Hippocampal formation (tissue), 2 donors: ENCODE results near the gene ALDOA.

ENCODE experiments used
- DNase-seq, 2 donors: peaks; one replicate each; lab custom pipeline; 2025; lab: John Stamatoyannopoulos, UW

ALDOA gene

DNA sequence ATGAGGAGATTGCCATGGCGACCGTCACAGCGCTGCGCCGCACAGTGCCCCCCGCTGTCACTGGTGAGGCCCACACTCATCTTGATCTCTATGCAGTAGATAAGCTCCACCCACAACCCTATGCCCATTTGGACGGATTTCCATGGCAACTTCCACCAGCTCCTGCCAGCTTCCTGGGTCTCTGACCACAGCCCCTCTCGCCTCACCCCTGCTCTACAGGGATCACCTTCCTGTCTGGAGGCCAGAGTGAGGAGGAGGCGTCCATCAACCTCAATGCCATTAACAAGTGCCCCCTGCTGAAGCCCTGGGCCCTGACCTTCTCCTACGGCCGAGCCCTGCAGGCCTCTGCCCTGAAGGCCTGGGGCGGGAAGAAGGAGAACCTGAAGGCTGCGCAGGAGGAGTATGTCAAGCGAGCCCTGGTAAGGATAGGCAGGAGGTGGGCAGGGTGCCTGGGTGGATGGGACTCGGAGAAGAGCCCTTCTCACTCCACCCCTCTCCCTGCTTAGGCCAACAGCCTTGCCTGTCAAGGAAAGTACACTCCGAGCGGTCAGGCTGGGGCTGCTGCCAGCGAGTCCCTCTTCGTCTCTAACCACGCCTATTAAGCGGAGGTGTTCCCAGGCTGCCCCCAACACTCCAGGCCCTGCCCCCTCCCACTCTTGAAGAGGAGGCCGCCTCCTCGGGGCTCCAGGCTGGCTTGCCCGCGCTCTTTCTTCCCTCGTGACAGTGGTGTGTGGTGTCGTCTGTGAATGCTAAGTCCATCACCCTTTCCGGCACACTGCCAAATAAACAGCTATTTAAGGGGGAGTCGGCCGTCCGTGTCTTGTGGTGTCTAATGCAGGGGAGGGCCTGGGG is 4.3 kb downstream of the ALDOA start:
- no peak for DNase-seq

DNA sequence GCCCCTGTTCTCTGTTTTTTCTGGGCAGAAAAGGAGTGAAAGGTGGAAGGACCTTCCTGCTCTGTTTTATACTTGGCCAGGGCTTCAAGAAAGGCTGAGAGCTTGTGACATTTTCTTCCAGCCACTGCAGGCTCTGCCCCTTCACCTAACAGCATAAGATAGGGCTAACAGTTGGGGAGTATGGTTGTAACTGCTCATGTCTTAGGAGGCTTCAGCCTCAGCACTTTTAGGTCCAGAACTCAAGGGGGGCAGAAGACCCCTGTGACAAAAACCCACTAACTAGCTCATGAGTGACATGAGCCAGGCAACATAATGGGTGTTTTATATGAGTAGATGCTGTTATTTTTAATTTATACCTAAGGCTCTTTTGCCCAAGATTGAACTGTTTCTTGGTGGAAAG is 4.9 kb downstream of the ALDOA start:
- no peak for DNase-seq

DNA sequence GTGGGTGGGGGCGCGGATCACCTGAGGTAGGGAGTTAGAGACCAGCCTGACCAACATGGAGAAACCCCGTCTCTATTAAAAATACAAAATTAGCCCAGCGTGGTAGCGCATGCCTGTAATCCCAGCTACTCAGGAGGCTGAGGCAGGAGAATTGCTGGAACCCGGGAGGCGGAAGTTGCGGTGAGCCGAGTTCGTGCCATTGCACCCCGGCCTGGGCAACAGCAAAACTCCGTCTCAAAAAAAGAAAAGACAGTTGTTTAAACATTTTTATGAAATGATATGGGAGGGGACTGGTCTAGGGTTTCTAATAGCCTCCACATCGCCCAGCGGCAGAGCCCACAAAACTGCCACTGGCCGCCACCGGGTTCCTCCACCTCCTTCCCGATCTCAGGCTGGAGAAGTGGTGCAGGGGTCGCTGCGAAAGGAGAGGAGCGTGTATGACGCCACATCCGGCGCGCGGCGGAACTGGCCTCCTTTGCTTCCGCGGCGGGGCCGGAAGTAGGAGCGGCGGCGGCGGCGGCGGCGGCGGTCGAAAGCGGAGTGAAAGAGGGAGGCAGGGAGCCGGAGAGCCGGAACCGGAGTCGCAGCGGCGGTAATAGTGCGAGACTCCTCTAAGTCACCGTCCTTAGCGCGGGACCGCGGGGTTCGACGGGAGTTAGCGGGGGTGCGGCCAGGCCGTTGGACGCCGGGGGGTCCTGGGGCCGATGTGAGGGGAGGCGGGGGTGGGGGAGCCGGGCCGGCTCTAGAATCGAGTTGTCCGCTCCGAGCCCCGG is 10.1 kb downstream of the ALDOA start, which contains the start of gene PPP4C:
Gene PPP4C (plus strand): TSS at position 492 of the 773 bp plus-strand sequence. CDS start 384 bp downstream, outside the sequence.
- DNase-seq, result peak; percentile 75 to 80

DNA sequence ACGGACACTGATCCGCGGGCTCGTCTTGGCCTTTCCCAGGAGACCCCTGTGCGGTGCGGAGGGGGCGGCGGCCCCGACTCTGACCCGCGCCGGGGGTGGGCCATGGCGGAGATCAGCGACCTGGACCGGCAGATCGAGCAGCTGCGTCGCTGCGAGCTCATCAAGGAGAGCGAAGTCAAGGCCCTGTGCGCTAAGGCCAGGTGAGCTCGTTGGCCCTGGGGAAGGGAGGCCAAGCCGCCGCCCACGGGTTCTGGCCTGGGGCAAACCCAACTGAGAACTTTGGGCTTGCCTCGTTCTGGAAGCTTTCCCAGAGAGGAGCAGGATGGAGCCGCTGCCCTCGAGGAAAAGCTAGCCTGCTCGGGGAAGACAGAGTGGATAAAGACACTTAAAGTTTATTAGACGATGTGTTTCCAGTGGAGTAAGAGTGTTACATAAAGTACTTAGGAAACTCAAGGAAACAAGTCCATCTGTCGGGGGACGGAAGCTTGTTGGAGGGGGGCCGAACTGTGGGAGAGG is 10.8 kb downstream of the ALDOA start:
- no peak for DNase-seq

DNA sequence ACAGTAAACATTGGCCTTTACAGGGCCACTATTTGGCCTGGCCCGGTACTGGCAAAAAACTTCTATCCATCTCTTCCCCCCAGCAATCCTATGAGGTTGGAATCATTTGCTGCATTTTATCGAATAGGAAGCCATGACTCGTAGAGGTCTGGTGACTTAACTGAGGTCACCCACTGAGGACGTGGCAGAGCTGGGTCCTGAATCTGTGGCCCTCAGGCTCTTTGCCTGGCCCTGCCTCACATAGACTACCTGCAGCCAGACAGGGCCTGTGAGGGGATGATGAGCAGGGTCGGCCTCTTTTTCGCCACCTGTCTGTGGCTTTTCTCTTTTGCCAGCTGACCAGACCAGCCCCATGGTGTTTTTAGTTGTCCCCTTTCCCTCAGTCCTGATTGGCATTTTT is 12.1 kb downstream of the ALDOA start:
- no peak for DNase-seq

DNA sequence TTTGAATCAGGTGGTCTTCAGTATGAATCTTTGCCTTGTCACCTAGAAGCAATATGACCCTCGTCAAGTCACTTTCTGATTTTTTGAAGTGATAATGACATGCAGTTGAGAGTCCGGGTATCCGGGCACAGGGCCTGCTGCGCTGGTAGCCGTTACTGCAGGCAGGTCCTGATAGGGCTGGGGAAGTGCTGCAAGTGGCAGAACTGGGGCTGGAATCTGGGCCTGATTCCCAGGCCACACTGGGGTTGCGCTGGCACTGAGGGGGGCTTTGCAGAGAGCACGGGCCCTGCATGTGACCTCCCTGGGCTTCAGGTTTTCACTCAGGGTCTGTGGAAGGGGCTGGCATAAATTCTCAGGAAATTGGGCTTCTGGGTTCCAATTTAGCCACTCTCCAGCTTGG is 13.2 kb downstream of the ALDOA start:
- DNase-seq, result no peak

DNA sequence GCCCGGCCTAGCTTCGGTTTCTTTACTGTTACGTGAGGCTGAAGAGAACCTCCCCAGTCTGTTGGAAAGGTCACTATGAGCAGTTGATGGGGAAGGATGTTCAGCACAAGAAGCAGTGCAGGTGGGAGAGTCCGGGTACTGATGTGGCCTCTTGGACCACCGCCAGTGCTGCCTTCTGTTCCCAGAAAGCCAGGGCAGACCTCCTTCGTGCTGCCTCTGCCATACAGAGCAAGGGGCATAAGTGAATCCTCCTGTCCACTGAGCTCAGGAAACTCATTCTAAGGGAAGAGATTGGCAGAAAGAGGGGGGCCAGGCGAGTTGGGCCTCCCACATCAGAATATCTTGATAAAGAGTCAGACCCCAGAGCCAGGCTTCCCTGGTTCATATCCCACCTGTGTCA is 13.9 kb downstream of the ALDOA start:
- DNase-seq, result no peak

DNA sequence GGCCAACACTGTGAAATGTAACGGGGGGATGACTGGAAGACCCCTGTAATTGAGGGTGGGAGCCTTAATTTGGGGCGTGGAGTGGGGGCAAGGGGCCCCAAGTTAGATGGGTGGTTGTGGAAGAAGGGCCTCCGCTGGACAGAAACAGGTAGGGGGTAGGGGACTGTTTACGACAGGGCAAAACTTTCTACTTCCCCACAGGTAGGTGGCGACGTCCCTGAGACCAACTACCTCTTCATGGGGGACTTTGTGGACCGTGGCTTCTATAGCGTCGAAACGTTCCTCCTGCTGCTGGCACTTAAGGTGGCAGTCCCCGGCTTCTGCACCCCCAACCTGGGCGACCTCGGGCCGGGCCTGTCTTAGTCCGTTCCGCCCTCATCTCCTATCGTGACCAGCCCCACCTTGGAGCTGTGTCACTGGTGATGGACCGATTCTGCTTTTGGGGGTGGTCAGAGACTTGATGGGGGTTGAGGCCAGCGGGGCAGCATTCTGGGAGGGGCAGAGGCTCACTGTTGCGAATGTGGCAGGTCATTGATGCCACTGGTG is 17.1 kb downstream of the ALDOA start:
- no peak for DNase-seq

DNA sequence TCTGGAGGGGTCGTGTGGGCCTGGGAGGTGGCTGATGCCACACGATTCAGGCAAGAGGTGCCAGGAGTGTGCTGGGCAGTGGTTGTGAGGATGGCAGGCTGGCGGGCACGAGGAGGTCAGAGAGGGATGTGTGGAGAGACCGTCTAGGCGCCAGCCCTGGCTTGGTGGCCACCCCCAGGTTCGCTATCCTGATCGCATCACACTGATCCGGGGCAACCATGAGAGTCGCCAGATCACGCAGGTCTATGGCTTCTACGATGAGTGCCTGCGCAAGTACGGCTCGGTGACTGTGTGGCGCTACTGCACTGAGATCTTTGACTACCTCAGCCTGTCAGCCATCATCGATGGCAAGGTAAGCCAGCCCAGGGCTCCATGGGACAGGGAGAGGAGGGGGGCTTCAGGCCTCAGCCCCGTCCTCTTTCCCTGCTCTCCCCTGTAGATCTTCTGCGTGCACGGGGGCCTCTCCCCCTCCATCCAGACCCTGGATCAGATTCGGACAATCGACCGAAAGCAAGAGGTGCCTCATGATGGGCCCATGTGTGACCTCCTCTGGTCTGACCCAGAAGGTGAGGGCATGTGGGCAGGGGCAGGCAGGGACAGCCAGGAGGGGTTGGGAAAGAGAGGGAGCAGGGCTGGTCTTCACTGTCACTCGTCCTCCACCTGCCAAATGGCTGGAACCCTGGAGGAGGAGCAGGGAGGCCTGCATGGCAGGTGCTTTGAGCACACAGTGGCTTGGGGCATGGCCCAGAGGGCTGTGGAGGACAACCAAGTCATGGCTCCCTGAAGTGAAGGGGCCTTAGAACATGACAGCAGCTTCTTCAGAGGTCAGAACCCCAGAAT is 17.9 kb downstream of the ALDOA start:
- DNase-seq, result no peak

DNA sequence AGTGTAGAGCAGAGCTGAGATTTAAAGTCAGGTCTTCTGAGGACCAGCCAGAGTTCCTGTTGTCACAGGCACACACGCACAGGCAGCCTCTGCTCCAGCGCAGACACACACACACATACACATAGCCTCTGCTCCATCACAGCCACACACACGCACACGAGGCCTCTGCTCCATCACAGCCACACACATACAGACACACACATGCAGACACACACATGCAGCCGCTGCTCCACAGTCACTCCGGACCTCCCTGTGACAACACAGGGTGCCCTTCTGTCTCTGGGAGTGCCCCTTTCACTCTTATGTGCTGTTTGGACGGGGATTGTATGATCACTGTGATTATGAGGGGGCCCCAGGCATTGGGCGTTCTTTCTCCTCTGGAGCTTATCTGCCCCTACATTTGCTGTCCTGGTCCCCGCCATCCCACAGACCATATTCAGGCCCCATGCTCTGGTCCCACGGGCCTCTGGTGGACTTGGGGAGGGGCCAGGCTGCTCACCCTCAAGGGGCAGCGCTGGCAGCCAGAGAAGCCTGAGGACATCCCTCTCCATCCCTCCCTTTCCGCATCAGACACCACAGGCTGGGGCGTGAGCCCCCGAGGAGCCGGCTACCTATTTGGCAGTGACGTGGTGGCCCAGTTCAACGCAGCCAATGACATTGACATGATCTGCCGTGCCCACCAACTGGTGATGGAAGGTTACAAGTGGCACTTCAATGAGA is 18.7 kb downstream of the ALDOA start:
- DNase-seq, result no peak

DNA sequence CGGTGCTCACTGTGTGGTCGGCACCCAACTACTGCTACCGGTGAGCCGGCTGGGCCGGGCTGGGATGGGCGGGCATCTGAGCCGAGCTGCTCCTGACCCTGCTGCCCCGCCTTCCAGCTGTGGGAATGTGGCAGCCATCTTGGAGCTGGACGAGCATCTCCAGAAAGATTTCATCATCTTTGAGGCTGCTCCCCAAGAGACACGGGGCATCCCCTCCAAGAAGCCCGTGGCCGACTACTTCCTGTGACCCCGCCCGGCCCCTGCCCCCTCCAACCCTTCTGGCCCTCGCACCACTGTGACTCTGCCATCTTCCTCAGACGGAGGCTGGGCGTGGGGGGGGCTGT is 19.2 kb downstream of the ALDOA start:
- DNase-seq, result no peak

DNA sequence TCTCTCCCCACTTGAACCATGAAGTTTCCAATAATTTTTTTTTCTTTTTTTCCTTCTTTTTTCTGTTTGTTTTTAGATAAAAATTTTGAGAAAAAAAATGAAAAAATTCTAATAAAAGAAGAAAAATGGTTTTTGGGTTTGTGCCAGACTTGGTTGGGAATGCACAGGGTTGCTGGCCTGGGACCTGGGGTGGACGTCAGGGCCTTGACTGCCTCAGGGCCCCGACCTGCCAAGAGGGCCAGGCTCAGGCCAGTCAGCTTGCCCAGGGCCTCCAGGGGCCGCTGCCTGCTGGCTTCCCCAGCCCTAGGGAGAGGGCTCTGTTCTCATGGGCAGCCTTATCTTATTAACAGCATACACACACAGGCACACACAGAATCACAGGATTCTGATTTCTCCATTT is 19.7 kb downstream of the ALDOA start:
- DNase-seq, result no peak

DNA sequence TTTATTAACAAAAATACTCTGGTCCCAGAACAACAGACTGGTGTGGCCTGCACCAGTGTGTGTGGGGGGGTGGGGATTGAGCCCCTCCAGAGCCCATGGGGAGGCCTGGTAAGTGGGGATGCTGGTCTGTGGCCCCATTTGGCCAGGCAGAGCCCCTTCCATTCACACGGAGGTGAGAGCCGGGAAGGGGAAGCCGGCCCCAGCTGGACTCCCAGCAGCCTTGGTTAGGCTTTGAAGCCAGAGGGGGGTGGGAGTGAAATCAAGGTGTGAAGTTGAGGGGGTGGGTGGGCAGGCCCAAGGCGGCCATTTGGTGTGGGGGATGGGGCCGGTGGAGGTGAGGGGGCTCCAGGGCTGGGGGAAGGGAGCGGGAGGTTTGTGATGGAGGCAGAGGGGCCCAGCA is 20.3 kb downstream of the ALDOA start:
- DNase-seq, result no peak

DNA sequence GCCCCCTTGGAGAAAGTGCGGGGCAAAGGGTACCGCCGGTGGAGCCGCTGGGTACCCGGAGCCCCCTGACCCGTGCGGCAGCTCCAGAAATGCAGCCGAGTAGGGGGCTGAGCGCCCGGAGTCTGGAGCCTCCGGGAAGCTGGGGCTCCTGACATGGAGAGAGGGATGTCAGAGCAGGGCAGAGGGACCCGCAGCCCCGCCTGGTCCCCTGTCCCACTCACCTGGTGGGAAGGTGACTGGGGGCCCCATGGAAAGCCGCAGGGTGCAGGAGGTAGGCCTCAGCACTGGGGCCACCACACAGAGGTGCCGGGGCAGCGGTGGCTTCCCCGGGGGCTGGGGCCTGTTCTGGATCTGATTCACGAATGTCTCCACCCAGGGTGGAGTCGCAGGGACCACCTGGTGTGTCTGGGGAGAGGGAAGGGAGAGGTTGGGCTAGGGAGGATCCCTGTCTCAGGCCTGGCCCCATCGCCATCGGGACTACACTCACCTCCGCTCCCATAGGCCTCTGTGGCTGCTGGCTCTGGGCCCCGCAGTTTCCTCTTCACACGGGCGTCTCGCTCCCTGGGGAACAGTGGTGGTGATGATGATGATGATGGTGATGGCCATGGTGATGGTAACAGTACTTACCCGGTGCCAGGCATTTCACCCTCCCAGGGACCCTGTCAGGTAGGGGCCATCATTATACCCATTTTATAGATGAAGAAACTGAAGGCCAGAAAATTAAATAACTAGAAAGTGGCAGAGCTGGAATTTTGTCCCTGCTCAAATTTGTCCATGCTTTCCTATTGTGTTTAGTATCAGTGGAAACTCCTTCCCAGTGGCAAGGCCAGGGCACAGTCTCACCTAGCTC is 21.0 kb downstream of the ALDOA start:
- DNase-seq, result no peak

DNA sequence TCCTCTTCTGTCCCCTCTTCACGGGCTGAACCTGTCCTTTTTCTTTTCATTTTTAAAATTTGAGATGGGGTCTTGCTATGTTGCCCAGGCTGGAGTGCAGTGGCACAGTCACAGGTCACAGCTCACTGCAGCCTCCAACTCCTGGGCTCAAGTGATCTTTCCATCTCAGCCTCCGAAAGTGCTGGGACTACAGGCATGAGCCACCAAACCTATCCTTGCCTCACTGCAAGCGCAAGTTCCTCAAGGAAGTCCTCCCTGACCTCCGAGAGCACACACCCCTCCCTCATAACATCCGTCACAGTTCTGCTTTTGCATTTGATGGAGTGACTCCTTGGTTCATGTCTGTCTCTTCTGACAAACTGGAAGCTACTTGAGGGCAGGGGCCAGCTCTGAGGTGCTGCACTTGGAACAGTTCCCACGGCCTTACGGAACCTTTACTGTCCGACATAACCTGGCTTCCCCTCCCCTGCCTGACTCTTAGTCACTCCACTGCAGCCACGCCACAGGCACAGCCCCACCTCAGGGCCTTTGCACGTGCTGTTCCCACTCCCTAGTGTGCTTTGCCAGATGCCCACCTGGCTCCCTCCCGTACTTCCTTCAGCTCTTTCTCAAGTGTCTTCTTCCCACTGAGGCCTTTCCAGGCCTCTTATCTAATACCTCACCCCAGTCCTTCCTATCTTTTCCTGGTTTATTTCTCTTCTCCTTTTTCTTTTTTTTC is 21.8 kb downstream of the ALDOA start:
- no peak for DNase-seq

DNA sequence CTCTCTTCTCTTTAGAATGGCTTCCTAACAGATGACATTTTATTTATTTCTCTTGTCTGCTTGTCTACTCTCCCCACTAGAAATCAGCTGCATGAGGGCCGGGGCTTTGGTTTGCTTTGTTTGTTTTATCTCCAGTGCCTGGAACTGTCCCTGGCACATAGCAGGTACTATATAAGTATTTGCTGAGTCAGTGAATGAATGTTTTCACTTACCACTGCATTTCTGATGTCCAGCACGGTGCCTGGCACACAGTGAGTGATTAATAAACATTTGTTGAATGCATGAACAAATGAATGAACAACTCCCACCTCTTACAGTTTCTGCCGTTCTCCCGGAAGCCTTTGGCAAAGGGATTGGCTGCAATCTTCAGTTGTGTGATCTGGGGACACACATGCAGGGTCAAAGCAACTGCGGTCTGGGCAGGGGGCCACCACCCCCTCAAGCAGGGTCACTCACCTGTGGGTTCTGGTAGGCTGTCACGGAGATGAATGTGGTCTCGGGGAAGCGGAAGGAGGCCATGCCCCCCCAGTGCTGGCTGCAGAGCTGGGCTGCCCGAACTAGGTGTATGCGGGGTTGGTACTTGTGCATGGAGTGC is 22.8 kb downstream of the ALDOA start:
- DNase-seq, result no peak

DNA sequence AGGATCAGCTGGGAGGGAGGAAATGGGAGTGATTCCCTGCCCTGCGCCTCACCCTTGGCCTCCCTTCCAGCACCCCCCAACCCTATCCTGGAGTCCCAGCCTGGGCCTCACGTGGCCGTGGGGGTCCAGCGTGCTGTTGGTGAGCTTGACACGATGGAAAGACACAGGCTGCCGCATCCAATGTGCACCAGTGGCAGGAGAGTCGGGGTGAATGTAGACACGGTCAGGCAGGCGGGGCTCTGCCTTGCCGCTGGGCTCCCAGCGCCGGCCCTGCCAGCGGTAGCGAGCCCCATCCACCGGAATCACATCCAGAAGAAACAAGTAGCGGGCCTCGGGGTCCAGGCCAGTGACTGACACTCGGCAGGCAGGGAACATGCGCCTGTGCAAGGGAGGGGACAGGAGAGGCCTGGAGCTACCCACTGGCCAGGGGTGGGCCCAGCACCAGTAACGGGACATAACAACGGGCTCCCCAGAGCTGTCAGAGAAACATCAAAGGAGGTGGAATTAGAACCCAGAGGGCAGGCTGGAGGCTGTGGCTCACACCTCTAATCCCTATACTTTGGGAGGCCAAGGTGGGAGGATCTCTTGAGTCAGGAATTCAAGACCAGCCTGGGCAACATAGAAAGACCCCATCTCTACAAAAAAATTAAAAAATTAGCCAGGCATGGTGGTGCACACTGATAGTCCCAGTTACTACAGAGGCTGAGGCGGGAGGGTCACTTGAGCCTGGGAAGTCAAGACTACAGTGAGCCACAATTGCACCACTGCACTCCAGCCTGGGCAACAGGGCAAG is 23.5 kb downstream of the ALDOA start:
- no peak for DNase-seq

DNA sequence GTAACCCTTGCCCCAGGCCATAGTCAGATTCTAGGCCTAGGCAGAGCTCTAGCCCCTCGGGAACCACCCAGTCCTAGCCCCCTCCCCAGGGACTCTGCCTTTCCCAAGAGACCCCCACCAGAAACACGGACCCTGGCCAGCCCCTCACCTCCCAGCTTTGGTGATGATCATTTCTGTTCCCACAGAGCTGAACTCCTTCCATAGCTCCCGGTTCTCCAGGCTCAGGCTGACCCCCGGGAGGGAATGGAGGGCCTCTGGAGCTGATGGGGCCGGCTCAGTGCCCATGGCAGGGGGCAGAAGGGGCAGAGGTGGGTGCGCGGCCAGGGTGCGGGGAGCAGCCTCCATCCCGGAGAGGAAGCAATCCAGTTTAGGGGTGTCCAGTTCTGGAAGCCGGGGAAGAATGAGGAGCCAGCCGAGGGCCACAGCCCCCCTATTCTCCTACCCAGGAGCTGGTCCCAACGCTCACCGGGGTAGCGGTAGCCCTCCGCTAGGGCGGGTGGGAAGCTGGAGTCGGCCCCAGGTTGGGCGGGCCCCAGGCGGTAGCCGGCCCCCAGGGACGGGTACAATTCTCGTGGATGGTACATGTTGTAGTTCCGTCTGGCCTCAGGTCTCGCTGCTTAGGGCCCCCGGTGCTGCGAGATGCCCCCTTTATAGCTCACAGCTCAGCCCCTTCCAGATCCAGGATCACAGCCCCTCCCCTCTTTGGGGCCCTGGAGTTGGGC is 25.2 kb downstream of the ALDOA start:
- DNase-seq, result no peak
